ENCODE measurements around the gene NAALAD2. TPM values are rescaled to one million over a fixed set of nuclear protein-coding genes. Genes with fewer than 3 reads are reported as not detected.
A peak's percentile ranks its signal among the peaks of the same experiment; 100 is the strongest.
"Not testable (repeated sequence)": the region's sequence is repeated elsewhere in the genome, so short reads cannot be mapped to it uniquely, and the experiment has no call there.

Gene NAALAD2
- total RNA-seq (2014; rRNA removed; shearing (Covaris generic)) = 0.73 and 1.3 TPM in 2 replicates
- 0.37 and 0.90 TPM in 2 replicates for polyA plus RNA-seq (2015; cell fraction: cytosol; rRNA removed)
- 6.3 and 7.0 TPM in 2 replicates for polyA plus RNA-seq (2015; cell fraction: nucleus; rRNA removed)

DNA sequence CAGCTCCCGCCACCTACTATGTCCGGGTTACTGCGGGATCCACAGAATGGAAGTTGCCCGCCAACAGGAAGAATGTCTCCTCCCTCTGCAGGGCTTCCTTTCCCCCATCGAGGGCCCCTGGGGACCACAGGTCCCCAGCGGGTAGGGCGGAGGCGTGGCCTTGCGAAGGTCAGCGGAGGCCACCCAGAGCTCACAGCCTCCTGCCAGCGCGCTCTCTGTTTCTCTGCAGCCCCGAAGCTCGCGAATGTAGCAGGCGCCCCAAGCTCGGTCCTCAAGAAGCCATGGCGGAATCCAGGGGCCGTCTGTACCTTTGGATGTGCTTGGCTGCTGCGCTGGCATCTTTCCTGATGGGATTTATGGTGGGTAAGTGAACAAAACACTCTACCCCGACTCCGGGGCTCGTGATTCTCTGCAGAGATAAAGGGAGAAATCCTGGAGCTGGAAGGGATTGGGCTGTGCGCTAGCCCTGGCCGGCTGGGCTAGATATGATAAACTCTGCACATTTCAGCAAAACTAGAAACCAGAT is at the start of gene NAALAD2:
Gene NAALAD2 (plus strand): TSS at position 186 of the 526 bp plus-strand sequence. CDS start 96 bp downstream, at position 282.
- peak; percentile 69 for DNase-seq (ENCODE audit: low read depth)

DNA sequence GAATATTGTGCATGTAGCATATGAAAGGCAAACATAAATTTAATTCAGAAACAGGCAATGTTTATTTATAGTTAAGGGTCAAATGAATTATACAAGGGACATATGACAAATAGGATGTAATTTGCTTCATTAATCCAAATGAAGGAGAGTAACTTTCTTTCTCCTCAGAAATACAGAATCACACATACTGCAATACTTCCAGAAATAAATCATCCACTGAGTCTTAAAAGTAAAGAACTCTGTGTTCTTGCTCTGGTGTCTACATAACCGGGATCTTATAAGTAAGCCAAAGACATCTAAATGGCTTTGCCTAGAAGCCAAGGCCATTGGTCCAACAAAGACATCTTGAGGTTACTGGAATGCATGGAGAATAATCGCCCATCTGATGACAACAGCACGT is 48.8 kb upstream of the NAALAD2 start, which contains the start of gene UBTFL1:
Gene UBTFL1 (plus strand): TSS at position 301 of the 400 bp plus-strand sequence. CDS start 0 bp downstream, at position 301.
- not testable (repeated sequence) for DNase-seq (ENCODE audit: low read depth)

DNA sequence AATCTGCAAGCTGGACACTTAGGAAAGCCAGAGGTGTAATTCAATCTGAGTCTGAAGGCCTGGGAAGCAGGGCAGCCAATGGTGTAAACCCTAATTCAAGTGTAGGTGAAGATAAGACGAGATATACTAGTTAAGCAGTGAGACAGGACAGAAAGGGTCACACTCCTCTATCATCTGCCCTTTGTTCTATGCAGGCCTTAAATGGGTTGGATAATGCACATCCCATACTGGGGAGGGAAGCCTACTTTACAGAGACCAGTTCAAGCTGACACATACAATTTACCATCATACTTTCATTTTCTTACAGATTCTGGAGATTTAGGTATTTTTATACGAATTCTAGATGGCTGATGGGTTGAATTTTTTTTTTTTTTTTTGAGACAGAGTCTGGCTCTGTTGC is 45.7 kb upstream of the NAALAD2 start:
- DNase-seq (ENCODE audit: low read depth) = not testable (repeated sequence)

DNA sequence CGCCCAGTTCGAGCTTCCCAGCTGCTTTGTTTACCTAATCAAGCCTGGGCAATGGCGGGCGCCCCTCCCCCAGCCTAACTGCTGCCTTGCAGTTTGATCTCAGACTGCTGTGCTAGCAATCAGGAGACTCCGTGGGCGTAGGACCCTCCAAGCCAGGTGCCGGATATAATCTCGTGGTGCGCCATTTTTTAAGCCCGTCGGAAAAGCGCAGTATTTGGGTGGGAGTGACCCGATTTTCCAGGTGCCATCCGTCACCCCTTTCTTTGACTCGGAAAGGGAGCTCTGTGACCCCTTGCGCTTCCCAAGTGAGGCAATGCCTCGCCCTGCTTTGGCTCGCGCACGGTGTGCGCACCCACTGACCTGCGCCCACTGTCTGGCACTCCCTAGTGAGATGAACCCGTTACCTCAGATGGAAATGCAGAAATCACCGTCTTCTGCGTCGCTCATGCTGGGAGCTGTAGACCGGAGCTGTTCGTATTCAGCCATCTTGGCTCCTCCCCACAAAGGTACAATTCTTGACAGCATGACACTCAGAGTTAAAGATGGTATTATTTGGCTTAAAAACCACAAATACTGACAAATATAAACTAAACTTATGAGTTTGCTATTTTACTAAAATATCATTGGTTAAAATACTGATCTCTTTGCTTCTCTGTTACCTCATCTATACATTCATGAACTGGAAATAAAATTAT is 39.1 kb upstream of the NAALAD2 start:
- DNase-seq (ENCODE audit: low read depth) = not testable (repeated sequence)

DNA sequence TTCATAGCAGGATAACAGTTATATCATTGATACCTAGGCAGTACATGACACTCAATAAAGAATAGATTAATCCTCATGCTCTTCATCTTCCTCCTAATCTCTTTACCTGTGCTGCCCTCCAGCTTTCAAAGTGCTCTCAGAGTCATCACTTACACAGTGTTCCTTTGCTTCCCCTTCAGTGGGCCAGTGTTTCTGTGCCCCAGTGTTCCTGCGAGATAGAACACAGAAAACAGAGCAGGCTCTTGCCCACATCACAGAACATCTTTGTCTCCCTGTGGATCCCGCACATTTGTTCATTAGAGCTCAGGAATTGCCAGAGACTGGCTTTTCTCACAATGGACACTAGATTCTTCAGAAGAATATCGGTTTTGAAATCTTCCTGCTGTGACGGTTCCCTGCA is 36.2 kb upstream of the NAALAD2 start:
- DNase-seq (ENCODE audit: low read depth) = not testable (repeated sequence)

DNA sequence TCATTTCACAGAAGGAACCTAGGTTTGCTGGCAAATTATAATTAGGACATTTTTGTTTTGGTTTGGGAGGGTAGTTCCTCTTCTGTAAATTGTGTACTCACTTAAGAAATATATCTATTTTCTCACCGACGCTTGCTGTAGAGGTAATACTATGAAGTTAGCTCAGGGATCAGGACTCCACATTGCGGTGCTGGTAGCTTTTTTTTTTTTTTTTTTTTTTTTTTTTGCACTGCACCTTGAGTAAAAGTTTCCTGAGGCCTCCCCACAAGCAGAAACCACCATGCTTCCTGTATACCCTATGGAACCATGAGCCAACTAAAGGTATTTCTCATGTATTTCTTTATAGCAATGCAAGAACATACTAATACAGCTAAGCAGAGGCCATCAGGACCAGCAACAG is 34.0 kb upstream of the NAALAD2 start:
- DNase-seq (ENCODE audit: low read depth) = no peak

DNA sequence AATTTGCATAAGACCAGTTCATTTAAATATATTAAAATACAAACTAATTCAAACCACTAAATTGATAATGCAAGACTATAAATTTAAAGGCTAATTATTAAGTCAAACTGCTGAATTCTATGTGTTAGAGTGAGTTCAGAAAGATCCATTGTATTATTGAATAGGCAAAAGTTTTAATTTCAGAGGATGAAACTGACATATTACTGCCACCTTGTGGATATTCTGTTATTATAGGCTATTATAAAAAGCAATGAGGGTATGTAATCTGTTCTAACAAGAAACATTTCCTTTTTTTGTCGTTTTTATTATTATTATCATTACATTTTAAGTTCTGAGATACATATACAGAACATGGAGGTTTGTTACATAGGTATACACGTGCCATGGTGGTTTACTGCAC is 20.9 kb upstream of the NAALAD2 start:
- no peak for DNase-seq (ENCODE audit: low read depth)

DNA sequence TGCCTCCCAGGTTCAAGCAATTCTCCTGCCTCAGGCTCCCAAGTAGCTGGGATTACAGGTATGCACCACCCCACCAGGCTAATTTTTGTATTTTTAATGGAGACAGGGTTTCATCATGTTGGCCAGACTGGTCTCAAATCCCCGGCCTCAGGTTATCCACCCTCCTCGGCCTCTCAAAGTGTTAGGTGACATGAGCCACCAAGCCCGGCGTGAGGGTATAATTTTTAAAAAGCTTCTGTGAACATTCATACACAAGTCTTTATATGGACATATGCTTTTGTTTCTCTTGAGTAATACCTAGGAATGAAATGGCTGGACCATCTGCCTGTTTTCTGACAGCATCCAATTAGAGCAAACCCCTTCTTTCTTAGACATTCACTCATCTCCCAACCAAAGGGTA is 14.3 kb upstream of the NAALAD2 start:
- no peak for DNase-seq (ENCODE audit: low read depth)

DNA sequence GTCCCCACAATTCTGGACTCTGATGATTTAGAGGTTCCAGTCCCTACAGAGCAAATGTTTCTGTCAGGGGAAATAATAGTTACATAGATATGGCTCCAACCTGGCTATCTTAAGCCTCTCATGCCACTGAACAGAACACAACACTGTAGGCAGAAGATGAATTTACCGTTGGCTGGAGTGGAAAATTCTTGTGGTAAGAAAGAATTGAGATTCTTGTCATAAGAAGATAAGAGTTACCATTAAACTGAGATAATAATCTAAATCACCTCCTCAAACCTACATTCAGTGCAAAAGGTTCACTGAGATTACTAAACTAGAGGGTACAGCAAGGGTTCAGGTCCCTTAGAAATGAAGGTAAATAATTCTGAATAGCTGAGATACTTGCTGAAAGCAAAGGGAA is 10.1 kb upstream of the NAALAD2 start:
- DNase-seq (ENCODE audit: low read depth) = no peak

DNA sequence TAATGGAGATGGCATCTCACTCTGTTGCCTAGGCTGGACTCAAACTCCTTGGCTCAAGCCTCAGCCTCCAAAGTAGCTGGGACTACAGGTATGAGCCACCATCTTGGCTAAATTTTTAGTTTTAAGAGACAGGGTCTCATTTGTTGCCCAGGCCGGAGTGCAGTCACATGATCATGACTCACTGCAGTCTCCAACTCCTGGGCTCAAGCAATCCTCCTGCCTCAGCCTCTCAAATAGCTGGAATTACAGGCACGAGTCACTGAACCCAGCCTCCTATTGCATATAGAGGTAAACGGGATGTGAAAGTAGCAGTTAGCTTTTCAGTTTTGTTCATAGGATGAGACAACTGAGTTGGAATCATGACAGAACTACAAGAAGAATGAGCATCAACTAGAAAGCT is 9.5 kb upstream of the NAALAD2 start:
- DNase-seq (ENCODE audit: low read depth) = no peak

DNA sequence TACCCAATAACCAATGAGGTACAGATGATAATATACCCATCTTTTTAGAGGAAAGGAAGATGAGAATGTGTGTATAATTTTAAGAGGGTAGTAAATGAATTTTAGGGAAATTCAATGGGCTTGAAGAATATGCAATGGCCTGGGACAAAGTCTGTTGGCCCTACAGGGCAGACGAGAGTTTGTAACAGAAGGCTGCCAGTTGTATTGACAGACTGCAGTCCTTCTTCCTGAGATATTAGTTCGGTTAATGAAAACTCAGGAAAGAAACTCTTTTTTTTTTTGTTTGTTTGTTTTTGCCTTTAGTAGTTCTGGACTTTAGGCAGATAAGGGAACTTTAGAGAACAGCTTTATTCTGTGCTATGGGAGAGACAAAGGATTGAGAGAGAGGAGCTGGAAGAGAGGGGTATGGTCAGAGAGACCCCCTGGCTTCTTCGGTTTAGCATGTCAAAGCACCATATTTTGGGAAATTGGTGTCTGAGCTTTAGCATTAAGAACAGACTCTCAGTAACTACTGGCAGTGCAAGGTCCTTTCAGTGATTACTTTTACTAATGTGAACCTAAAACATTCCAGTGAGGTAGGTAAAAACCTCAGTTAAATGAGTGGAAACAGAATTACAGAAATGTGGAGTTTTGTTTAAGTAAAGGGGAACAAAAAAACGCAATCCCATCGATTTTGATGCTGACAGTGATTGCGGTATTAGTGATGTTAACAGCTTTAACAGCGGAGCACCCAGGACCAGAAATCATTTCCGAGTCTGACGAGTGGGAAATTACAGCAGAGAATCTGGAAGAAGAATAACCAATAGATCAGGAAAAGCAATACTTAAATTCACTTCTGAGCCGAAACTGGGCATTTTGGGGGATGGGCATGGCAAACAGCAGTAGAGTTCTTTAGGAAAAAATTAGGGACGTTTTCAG is 644 bp upstream of the NAALAD2 start:
- no peak for DNase-seq (ENCODE audit: low read depth)

DNA sequence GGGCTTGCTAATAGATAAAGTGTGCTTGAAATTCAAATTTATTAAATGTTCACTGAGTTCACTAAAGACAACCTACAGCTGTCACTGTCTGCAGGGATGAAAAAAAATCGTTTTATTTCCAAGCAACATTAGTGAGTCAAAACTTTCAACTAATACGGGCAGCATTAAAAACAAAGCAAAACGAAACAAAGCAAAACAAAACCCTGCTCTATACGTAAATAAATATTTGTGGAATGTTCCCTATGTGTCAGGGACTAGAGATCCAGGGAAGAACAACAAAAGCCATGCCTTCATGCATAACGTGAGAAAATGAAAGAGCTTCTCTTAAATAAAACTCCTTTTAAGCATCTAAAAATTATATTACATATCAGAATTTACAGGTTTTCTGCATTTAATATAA is 553 bp downstream of the NAALAD2 start:
- no peak for DNase-seq (ENCODE audit: low read depth)

DNA sequence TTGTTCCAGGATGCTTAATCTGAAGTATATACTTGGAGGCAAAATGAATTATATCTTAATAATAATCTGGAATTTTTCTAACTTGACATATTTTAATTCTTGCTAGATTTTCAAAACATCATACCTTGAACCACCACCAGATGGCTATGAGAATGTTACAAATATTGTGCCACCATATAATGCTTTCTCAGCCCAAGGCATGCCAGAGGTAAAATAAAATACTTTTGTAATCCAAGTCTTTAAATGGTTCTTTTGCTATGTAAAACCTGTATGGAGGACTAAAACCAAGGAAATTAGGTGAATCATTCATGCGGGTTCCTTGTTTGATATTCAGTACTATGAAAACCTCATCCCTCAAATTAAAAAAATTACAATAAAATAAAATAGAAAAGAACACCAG is 14.4 kb downstream of the NAALAD2 start:
- no peak for DNase-seq (ENCODE audit: low read depth)

DNA sequence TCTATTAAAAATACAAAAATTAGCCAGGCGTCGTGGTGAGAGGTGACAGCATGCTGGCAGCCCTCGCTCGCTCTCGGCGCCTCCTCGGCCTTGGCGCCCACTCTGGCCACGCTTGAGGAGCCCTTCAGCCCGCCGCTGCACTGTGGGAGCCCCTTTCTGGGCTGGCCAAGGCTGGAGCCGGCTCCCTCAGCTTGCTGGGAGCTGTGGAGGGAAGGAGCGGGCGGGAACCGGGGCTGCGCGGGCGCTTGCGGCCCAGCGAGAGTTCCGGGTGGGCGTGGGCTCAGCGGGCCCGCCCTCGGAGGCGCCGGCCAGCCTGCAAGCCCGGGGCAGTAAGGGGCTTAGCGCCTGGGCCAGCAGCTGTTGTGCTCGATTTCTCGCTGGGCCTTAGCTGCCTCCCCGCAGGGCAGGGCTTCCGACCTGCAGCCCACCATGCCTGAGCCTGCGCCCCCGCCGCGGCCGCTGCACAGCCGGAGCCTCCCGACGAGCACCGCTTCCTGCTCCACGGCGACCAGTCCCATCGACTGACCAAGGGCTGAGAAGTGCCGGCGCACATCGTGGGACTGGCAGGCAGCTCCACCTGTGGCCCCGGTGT is 32.6 kb downstream of the NAALAD2 start:
- DNase-seq (ENCODE audit: low read depth) = not testable (repeated sequence)

DNA sequence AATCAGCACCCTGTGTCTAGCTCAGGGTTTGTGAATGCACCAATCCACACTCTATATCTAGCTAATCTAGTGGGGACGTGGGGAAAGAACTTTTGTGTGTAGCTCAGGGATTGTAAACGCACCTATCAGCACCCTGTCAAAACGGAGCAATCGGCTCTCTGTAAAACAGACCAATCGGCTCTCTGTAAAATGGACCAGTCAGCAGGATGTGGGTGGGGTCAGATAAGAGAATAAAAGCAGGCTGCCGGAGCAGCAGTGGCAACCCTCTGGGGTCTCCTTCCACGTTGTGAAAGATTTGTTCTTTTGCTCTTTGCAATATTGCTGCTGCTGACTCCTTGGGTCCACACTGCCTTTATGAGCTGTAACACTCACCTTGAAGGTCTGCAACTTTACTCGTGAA is 33.2 kb downstream of the NAALAD2 start:
- not testable (repeated sequence) for DNase-seq (ENCODE audit: low read depth)

DNA sequence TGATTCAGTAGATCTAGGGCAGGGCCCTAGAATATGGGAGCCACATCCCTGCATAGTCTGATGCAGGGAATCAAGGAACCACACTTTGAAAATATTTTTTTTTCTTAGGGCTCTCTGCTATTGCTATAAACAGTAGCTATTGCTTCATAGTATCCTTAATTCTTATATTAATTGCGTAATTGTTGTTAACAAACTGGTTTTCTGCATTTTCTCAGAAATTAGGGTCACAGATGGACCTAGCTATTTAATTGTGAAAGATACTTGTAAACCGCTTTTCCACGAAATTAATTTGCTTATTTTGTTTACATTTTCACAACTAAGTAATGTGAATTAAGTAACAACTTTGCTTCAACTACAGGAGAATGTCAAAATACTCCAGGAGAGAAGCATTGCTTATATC is 34.1 kb downstream of the NAALAD2 start:
- DNase-seq (ENCODE audit: low read depth) = no peak

DNA sequence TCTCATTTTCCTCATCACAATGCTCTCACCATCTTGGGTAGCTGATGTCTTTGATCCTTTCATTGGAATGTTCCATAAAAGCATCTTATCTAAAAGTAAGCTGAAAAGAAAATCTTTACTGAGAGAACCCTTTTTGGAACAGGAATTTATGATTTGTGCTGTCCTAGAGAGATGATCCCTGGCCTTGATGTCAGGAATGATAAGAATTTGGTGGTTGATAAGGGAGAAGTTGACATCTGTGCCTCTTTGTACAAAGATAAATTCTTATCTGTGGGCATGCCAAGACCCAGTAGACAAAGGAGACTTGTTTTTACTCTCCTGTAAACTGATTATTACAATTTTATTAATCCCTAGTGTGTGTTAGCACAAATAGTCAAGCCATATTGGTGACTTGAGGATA is 36.9 kb downstream of the NAALAD2 start:
- DNase-seq (ENCODE audit: low read depth) = no peak

DNA sequence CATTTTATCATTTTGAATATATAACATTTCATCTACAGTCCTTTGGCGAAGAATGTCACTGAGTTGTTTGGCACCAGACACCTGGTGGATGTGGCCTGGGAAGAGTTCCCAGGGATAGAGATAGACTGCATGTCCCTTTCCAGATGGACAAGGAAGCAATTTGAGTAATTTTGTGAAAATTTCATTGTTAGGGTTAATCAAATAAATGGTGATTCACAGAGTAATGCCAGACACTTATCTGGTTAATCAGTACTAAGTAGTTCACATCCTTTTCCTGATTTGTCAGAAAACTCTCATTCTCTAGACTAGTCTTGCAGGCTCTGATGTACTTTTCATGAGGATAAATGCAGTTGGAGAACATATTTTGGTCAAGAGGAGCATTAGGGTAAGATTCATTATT is 41.6 kb downstream of the NAALAD2 start:
- no peak for DNase-seq (ENCODE audit: low read depth)

DNA sequence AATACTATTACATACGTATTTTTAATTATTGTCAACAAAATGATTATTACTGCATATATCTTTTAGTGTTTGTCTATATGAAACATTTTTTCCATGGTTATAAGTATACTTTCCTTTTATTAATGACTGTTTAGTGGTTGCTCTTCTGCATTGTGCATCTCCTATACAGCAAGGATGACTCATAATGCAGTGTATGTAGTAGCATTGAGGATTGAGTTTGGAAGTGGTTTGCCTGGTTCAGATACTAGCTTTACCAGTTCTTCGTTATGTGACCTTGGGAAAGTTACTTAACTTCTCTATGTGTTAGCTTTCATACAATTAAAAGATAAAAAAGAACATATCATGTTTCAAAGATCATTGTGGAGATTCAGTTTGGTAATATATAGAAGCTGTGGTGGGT is 44.3 kb downstream of the NAALAD2 start:
- no peak for DNase-seq (ENCODE audit: low read depth)

DNA sequence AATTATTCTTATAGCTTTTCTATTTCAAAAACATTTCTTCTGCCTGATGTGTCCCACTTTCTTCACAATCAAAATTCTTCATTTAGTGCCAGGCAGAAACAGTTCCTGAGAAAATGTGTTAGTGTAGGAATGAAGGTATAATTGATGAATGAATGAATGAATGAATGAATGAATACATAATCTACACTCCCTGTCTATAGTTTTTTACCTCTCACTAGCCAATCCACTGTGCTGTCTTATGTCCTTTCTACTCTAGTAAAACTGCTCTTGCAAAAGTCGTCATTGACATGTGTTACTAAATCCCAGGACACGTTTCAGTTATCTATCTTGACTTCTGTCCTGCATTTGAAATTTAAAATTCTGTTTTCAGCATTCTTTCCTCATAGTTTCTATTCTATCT is 45.5 kb downstream of the NAALAD2 start:
- no peak for DNase-seq (ENCODE audit: low read depth)

DNA sequence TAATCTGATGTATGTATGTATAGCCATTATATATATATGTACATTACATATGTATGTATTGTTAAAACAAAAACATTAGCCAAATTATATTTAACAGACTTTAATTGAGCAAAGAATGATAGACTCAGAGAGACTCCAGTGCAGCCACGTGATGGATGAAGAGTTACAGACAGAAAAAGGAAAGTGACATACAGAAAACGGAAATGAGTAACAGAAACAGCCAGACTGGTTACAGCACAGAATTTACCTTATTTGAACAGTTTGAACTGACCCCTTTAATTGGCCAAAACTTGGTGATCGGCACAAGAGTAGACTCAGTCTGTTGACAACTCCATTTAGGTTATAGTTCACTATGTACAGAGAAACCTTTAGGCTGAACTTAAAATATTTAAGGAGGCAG is 53.4 kb downstream of the NAALAD2 start:
- DNase-seq (ENCODE audit: low read depth) = no peak

DNA sequence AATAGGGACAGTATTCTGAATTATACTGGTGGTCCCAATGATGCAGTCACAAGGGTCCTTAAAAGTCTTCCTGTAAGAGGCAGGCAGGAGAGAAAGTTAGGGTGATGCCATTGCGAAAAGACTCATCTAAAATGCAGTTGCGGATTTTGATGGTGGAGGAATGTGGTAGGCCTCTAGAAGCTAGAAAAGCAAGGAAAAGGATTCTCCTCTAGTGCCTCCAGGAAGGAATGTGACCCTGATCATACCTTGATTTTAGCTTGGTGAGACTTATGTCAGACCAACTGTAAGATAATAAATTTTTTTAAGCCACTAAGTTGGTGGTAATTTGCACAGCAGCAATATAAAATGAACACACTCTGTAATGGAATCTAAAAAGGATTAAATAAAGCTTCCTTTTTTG is 54.5 kb downstream of the NAALAD2 start:
- no peak for DNase-seq (ENCODE audit: low read depth)

All from HT1080 (cell line).